HCT116 (cell line): ENCODE data around the gene ORC6. TPM values are rescaled to one million over a fixed set of nuclear protein-coding genes. Genes with fewer than 3 reads are reported as not detected.

ENCODE experiments used
- ATAC-seq: fragments of 200-7000 bp; cut with Tn5 transposase; 2 replicates; pipeline ENCODE4 v1.9.1; 2020; ENCODE audit warnings: mild to moderate bottlenecking, moderate library complexity
- BruUV-seq: library from RNA; stranded (reverse); fragments of 400-500 nt; replicated peaks from 2 replicates; lab custom pipeline; 2021; lab: Mats Ljungman, UMichigan
- CTCF ChIA-PET: fragments of 300-600 bp; sonication (Branson Sonifier 250); formaldehyde crosslinking; loops from one replicate; lab custom pipeline; 2021; ENCODE audit warnings: antibody characterized with exemption; lab: Charles Lee
- POLR2A ChIA-PET: fragments of 300-600, 350-600 bp; sonication (Branson Sonifier 250); formaldehyde crosslinking; loops from one replicate; lab custom pipeline; 2021; ENCODE audit warnings: antibody characterized with exemption; lab: Charles Lee
- RAD21 ChIA-PET, 2 experiments: fragments of 300-600 bp; sonication (Branson Sonifier 250); formaldehyde crosslinking; loops; one replicate each; lab custom pipeline; 2023; ENCODE audit warnings: low total read pairs in 2 of 2; ENCODE audit not compliant: uncharacterized antibody in 2 of 2, unreplicated experiment in 2 of 2, low non-redundant PET in 1 of 2; lab: Charles Lee
- DNase-seq: peaks from one replicate; pipeline ENCODE4 v3.0.0-alpha.2; 2010; ENCODE audit warnings: low read depth, low spot score
- H2AFZ ChIP-seq: fragments of 200-600 bp; shearing (Covaris generic), sonication (generic); 2 replicates; pipeline ENCODE4 v1.6.1; 2017; ENCODE audit warnings: low read depth, mixed run types, mixed read lengths, antibody characterized with exemption, low read length; ENCODE audit not compliant: poor library complexity, severe bottlenecking
- H3K27ac ChIP-seq: 2 replicates; pipeline ENCODE4 v1.5.1; 2012; ENCODE audit warnings: low read depth, low read length
- H3K27me3 ChIP-seq: fragments of 200-600 bp; sonication (generic); 2 replicates; pipeline ENCODE4 v1.6.1; 2016; ENCODE audit warnings: mixed run types, low read length, mixed read lengths; ENCODE audit not compliant: insufficient read depth
- H3K36me3 ChIP-seq, 2 experiments: fragments of 200-500 bp in 1 of 2; fragments of 200-600 bp in 1 of 2; sonication (Bioruptor generic) in 1 of 2; sonication (generic) in 1 of 2; 2 replicates each; pipeline versions ENCODE4 v1.5.1 to v1.6.1; 2014 to 2016; ENCODE audit warnings: low read length in 2 of 2, inconsistent platforms in 1 of 2, mixed read lengths in 1 of 2, mixed run types in 1 of 2; ENCODE audit not compliant: insufficient read depth in 2 of 2, control insufficient read depth in 1 of 2
- H3K4me1 ChIP-seq, 2 experiments: fragments of 200-600 bp in 1 of 2; sonication (generic) in 1 of 2; 2 replicates each; pipeline versions ENCODE4 v1.5.1 to v1.6.1; 2012 to 2017; ENCODE audit warnings: low read length in 2 of 2, inconsistent platforms in 1 of 2, mild to moderate bottlenecking in 1 of 2, mixed read lengths in 1 of 2, mixed run types in 1 of 2, moderate library complexity in 1 of 2; ENCODE audit not compliant: insufficient read depth in 2 of 2, control insufficient read depth in 1 of 2
- H3K4me2 ChIP-seq: fragments of 200-600 bp; sonication (generic); 2 replicates; pipeline ENCODE4 v1.6.1; 2017; ENCODE audit warnings: mixed run types, low read length, mixed read lengths
- H3K4me3 ChIP-seq, 2 experiments: fragments of 200-600 bp in 1 of 2; sonication (generic) in 1 of 2; replicated peaks in 1 of 2; 2 replicates each; pipeline ENCODE4 v1.5.1; 2011 to 2016; ENCODE audit warnings: low read length in 2 of 2, control low read depth in 1 of 2, low read depth in 1 of 2, mild to moderate bottlenecking in 1 of 2, mixed read lengths in 1 of 2, mixed run types in 1 of 2
- H3K79me2 ChIP-seq: fragments of 200-600 bp; sonication (generic); 2 replicates; pipeline ENCODE4 v1.6.1; 2017; ENCODE audit warnings: mild to moderate bottlenecking, mixed run types, low read length, moderate library complexity, mixed read lengths; ENCODE audit not compliant: insufficient read depth
- H3K9ac ChIP-seq: fragments of 200-600 bp; sonication (generic); 2 replicates; pipeline ENCODE4 v1.6.1; 2016; ENCODE audit warnings: low read length, mixed read lengths
- H3K9me2 ChIP-seq: fragments of 200-600 bp; sonication (generic), shearing (Covaris generic); 2 replicates; pipeline ENCODE4 v1.6.1; 2017; ENCODE audit warnings: mixed run types, mild to moderate bottlenecking, moderate library complexity; ENCODE audit not compliant: insufficient read depth
- H3K9me3 ChIP-seq, 2 experiments: fragments of 200-500 bp in 1 of 2; fragments of 200-600 bp in 1 of 2; sonication (Bioruptor generic) in 1 of 2; sonication (generic) in 1 of 2; 2 replicates each; pipeline ENCODE4 v1.6.1; 2014 to 2017; ENCODE audit warnings: low read length in 2 of 2, mixed read lengths in 2 of 2, inconsistent platforms in 1 of 2, low read depth in 1 of 2, mild to moderate bottlenecking in 1 of 2, mixed run types in 1 of 2, moderate library complexity in 1 of 2; ENCODE audit not compliant: control insufficient read depth in 1 of 2, insufficient read depth in 1 of 2
- H4K20me1 ChIP-seq: fragments of 200-600 bp; sonication (generic), shearing (Covaris generic); 2 replicates; pipeline ENCODE4 v1.6.1; 2017; ENCODE audit warnings: mixed run types, mild to moderate bottlenecking, moderate library complexity; ENCODE audit not compliant: insufficient read depth
- CBX3 ChIP-seq: IDR thresholded peaks from 2 replicates; pipeline ENCODE4 v1.6.1; 2012; ENCODE audit warnings: low read depth
- CEBPB ChIP-seq: IDR thresholded peaks from 2 replicates; pipeline ENCODE4 v1.6.1; 2012; ENCODE audit warnings: low read depth
- EGR1 ChIP-seq: IDR thresholded peaks from 2 replicates; pipeline ENCODE4 v1.6.1; 2012; ENCODE audit warnings: low read depth
- EZH2phosphoT487 ChIP-seq: fragments of 200-600 bp; IDR thresholded peaks from 2 replicates; pipeline ENCODE4 v1.6.1; 2018; ENCODE audit warnings: antibody characterized with exemption, borderline replicate concordance
- JUND ChIP-seq: IDR thresholded peaks from 2 replicates; pipeline ENCODE4 v1.6.1; 2012
- POLR2A ChIP-seq: IDR thresholded peaks from 2 replicates; pipeline ENCODE4 v1.7.0; 2011; ENCODE audit warnings: borderline replicate concordance; ENCODE audit not compliant: insufficient read depth, insufficient read length; ENCODE audit errors: extremely low read depth
- REST ChIP-seq: IDR thresholded peaks from 2 replicates; pipeline ENCODE4 v1.6.1; 2012; ENCODE audit warnings: low read depth
- SIN3A ChIP-seq: IDR thresholded peaks from 2 replicates; pipeline ENCODE4 v1.6.1; 2012; ENCODE audit warnings: low read depth
- SRF ChIP-seq: IDR thresholded peaks from 2 replicates; pipeline ENCODE4 v1.6.1; 2012; ENCODE audit warnings: low read depth
- TCF7L2 ChIP-seq: IDR thresholded peaks from 2 replicates; pipeline ENCODE4 v1.7.0; 2011; ENCODE audit warnings: borderline replicate concordance, inconsistent platforms; ENCODE audit not compliant: insufficient read depth, insufficient read length; ENCODE audit errors: extremely low read depth
- YY1 ChIP-seq: IDR thresholded peaks from 2 replicates; pipeline ENCODE4 v1.6.1; 2011; ENCODE audit warnings: low read length, low read depth, moderate library complexity, mild to moderate bottlenecking; ENCODE audit not compliant: insufficient replicate concordance; ENCODE audit errors: extremely low read depth
- ZNF274 ChIP-seq: fragments of 200-500 bp; sonication (Bioruptor generic); IDR thresholded peaks from 2 replicates; pipeline ENCODE4 v1.6.1; 2014; ENCODE audit warnings: mild to moderate bottlenecking, low read depth, low read length, inconsistent platforms
- intact Hi-C: fragments of 100-400 bp; cut with micrococcal nuclease; formaldehyde crosslinking; loops from 2 replicates; pipeline ENCODE4 v1.10.0; 2022
- total RNA-seq: library from RNA; stranded (reverse); gene quantifications from one replicate; pipeline ENCODE4 v1.2.1, GENCODE V29; 2021; ENCODE audit not compliant: unreplicated experiment
- TF ChIP-seq, protein P1 (sequence below): IDR thresholded peaks from 2 replicates; pipeline ENCODE4 v1.6.1; 2011; ENCODE audit warnings: mild to moderate bottlenecking, low read length, moderate library complexity; ENCODE audit not compliant: insufficient replicate concordance; ENCODE audit errors: extremely low read depth

ORC6 gene
- total RNA-seq, 1 experiment from 2014 or later: 44.7 TPM

DNA sequence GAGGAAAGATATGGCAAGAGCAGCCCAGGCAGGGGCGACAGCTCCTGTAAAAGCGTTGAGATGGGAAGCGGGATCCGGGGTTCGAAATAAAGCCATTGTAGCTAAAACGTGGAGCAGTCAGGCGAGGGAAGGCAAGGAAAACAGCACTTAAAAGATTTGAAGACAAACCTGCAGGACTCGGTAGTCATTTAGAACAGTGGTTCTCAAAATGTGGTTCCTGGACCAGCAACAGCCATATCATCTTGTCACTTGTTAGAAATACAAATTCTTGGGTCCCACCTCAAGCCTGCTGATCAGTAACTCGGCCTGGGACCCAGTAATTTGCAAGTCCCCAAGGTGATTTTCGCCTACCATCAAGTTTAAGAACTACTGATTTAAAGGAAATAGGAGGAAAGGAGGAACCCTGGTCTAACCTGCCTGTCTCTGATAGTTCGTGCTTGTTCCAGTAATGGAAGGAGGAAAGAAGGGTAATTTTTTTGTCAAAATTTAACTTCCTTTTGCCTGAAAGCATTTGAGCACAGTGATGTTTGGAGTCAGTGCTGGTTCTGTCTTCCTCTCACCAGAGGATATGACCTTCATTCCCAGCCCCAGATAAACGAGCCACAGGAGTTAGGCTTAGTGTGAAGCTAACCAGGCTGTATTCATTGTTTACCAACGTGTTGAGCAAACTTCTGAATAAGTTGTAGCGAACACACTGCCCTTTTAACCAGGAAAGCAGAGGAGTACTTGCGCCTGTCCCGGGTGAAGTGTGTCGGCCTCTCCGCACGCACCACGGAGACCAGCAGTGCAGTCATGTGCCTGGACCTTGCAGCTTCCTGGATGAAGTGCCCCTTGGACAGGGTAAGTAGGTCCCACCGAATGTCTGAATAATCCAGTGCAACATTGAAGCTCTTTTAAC lies 1.1 kb downstream of the ORC6 start:
- Histone ChIP-seq H3K27ac (peak overlapping the region; percentile 93), H3K27me3 (no peaks in the 10 kb centered on the region), H3K4me3 (peak overlapping the region; percentile 82 to 95), H4K20me1 (peaks cover 15% of the 10 kb centered on the region; the same call in 1 of the 2 replicates), H3K36me3 (peaks cover 25 to 33% of the 10 kb centered on the region in 2 experiments), H3K79me2 (peaks cover 71% of the 10 kb centered on the region), H3K9me2 (no peaks in the 10 kb centered on the region), H3K9me3 (no peaks in the 10 kb centered on the region), H3K4me1 (peaks cover 14 to 23% of the 10 kb centered on the region in 2 experiments; a peak in 3 of 4 replicates), H3K4me2 (peak overlapping the region; percentile 90), H2AFZ (no peak overlapping the region), H3K9ac (peak overlapping the region; percentile 92)
- intact Hi-C loops: no loop called here
- ChIA-PET POLR2A (interaction anchor here (1.2 kb wide), 1 partner anchor 9 kb away, joined by 3 read pairs; no protein-coding TSS in a partner anchor), CTCF (interaction anchor here (1.2 to 1.6 kb wide), 2 partner anchors 17 kb away, joined by 4 read pairs; no protein-coding TSS in a partner anchor), RAD21 (no interaction called here)
- ATAC-seq (no peak), DNase-seq (no peak)
- no peak for TF ChIP-seq CBX3
- TF ChIP-seq CEBPB: no peak
- TF ChIP-seq SIN3A: no peak
- no peak for TF ChIP-seq POLR2A
- no peak for TF ChIP-seq JUND
- no peak for TF ChIP-seq ZNF274
- TF ChIP-seq TCF7L2: no peak
- no peak for TF ChIP-seq YY1
- no peak for TF ChIP-seq EZH2phosphoT487
- TF ChIP-seq, protein P1, sequence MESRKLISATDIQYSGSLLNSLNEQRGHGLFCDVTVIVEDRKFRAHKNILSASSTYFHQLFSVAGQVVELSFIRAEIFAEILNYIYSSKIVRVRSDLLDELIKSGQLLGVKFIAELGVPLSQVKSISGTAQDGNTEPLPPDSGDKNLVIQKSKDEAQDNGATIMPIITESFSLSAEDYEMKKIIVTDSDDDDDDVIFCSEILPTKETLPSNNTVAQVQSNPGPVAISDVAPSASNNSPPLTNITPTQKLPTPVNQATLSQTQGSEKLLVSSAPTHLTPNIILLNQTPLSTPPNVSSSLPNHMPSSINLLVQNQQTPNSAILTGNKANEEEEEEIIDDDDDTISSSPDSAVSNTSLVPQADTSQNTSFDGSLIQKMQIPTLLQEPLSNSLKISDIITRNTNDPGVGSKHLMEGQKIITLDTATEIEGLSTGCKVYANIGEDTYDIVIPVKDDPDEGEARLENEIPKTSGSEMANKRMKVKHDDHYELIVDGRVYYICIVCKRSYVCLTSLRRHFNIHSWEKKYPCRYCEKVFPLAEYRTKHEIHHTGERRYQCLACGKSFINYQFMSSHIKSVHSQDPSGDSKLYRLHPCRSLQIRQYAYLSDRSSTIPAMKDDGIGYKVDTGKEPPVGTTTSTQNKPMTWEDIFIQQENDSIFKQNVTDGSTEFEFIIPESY: no peak
- no peak for TF ChIP-seq EGR1
- TF ChIP-seq SRF: no peak
- no peak for TF ChIP-seq REST
- BruUV-seq: TSS peak; percentile 48
